Mesodermal cell (in vitro differentiated cells): ENCODE results near the gene XIRP2.

Source experiments
- H3K27ac ChIP-seq: 2 replicates; pipeline ENCODE4 v1.7.0; 2013; ENCODE audit warnings: mild to moderate bottlenecking, low read depth, low read length, moderate library complexity; ENCODE audit not compliant: severe bottlenecking
- H3K36me3 ChIP-seq: 2 replicates; pipeline ENCODE4 v1.7.1; 2013; ENCODE audit warnings: mild to moderate bottlenecking, low read length, moderate library complexity; ENCODE audit not compliant: control insufficient read depth, insufficient read depth
- H3K4me1 ChIP-seq: one replicate; pipeline ENCODE4 v1.7.1; 2013; ENCODE audit warnings: mild to moderate bottlenecking, low read length; ENCODE audit not compliant: insufficient read depth, control insufficient read depth, poor library complexity, severe bottlenecking
- H3K4me3 ChIP-seq: 2 replicates; pipeline ENCODE4 v1.7.0; 2013; ENCODE audit warnings: low read length, control low read depth, mild to moderate bottlenecking; ENCODE audit not compliant: insufficient read depth, poor library complexity, severe bottlenecking; ENCODE audit errors: extremely low read depth
- H3K9me3 ChIP-seq: 2 replicates; pipeline ENCODE4 v1.7.1; 2013; ENCODE audit warnings: mild to moderate bottlenecking, low read length, moderate library complexity; ENCODE audit not compliant: control insufficient read depth
- WGBS, 2 experiments: methylation state at CpG; one replicate each; pipeline ENCODE4 v1.1.5; 2013; ENCODE audit warnings: missing lambda C conversion rate in 2 of 2; ENCODE audit not compliant: insufficient coverage in 2 of 2; 5-methylcytosine and 5-hydroxymethylcytosine counted together

XIRP2 gene

GRCh38 chr2:166895243-166895642, 7.0 kb downstream of the XIRP2 start:
- H3K9me3 ChIP-seq: no peaks in the 10 kb centered on the region
- H3K36me3 ChIP-seq: no peaks in the 10 kb centered on the region
- no peaks in the 10 kb centered on the region for H3K4me1 ChIP-seq
- 53% methylated on average over 2 of the region's 2 CpGs; no CpG with 5 or more reads in 1 of the 2 experiments for WGBS, 2 experiments
- H3K27ac ChIP-seq: no peak overlapping the region
- H3K4me3 ChIP-seq: no peak overlapping the region

- no peaks in the 10 kb centered on the region for H3K9me3 ChIP-seq
- no peaks in the 10 kb centered on the region for H3K36me3 ChIP-seq
- H3K4me1 ChIP-seq: no peaks in the 10 kb centered on the region
- H3K4me3 ChIP-seq: no peak overlapping the region
- H3K27ac ChIP-seq: no peak overlapping the region
Measured at GRCh38 chr2:166897666-166898065, 9.4 kb downstream of the XIRP2 start.

DNA sequence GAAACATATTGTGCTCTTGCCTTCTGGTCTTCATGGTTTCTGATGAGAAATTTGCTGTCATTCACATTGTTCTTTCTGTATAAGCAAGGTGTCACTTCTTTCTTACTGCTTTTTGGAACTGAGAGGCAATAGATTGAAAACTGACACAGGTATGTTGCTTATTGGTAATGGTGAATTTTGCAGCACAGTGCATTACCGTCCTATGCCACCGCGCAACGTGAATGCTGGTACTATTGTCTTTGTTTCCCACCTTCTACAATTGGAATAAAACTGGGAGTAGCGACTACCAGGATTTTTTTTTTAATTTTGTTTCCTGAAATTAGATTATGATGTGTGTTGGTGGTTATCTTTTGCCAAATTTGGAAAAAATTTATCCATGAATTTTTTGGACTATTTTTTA, 11.4 kb downstream of the XIRP2 start:
- Histone ChIP-seq H3K4me3 (no peak overlapping the region), H3K9me3 (no peaks in the 10 kb centered on the region), H3K36me3 (no peaks in the 10 kb centered on the region), H3K27ac (no peak overlapping the region), H3K4me1 (no peaks in the 10 kb centered on the region)
- 92 to 100% methylated on average over 2 to 5 of the region's 5 CpGs for WGBS, 2 experiments

DNA sequence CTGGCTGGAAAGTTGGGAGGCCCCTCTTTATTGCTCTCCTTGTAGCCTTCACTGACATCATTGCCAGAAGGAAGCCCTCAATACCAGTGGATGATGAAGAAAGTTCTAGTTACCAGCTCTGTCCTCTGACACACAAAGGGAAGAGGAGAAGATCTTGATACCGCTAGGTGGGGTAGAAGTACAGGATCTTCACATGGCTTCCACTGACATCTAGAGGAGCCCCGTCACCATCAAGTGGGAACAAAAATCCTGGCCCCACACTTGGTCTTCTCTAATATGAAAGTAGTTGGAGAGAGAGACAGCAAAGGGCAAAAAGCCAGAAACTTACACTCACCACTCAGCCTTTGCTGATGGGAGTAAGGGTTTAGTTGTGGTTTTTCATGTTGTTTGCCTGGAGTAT, 12.4 kb downstream of the XIRP2 start:
- Histone ChIP-seq H3K4me3 (no peak overlapping the region), H3K4me1 (no peaks in the 10 kb centered on the region), H3K27ac (no peak overlapping the region), H3K36me3 (no peaks in the 10 kb centered on the region), H3K9me3 (no peaks in the 10 kb centered on the region)
- 22% methylated on average over 1 of the region's 2 CpGs; no CpG with 5 or more reads in 1 of the 2 experiments for WGBS, 2 experiments

- no peak overlapping the region for H3K27ac ChIP-seq
- no peak overlapping the region for H3K4me3 ChIP-seq
- 80 to 92% methylated on average over 1 to 2 of the region's 2 CpGs for WGBS, 2 experiments
- no peaks in the 10 kb centered on the region for H3K36me3 ChIP-seq
- H3K9me3 ChIP-seq: no peaks in the 10 kb centered on the region
- no peaks in the 10 kb centered on the region for H3K4me1 ChIP-seq
Measured at GRCh38 chr2:166901336-166901735, 13.1 kb downstream of the XIRP2 start.

- WGBS, 2 experiments: no CpG with 5 or more reads among the region's 4 CpGs
- no peak overlapping the region for H3K4me3 ChIP-seq
- no peaks in the 10 kb centered on the region for H3K4me1 ChIP-seq
- H3K36me3 ChIP-seq: no peaks in the 10 kb centered on the region
- H3K9me3 ChIP-seq: peaks cover 3% of the 10 kb centered on the region
- no peak overlapping the region for H3K27ac ChIP-seq
Measured at GRCh38 chr2:166916987-166917386, 28.7 kb downstream of the XIRP2 start.

DNA sequence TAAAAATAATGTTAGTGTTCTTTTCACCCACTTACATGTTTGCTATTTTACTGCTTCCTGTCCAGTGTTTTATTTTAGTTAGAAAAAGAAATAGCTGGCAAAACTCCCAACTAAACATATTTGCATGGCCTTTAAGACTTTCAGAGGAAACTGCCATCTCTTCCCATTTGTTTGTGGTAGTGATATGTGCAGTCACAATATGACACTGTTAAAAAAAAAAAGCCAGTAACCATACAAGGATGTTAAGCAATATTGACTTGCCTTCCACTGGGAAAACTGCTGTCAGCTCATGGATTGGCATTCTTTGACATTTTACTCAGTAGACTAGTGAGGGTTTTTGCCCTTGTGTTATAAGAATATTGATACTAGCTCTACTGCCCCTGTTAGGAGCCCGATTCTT, 29.1 kb downstream of the XIRP2 start:
- peaks cover 3% of the 10 kb centered on the region for H3K9me3 ChIP-seq
- H3K27ac ChIP-seq: no peak overlapping the region
- H3K36me3 ChIP-seq: no peaks in the 10 kb centered on the region
- H3K4me1 ChIP-seq: no peaks in the 10 kb centered on the region
- no peak overlapping the region for H3K4me3 ChIP-seq
- WGBS, 2 experiments: no CpG with 5 or more reads among the region's 1 CpG

GRCh38 chr2:166921261-166921896, 33.1 kb downstream of the XIRP2 start:
- WGBS, 2 experiments: 100% methylated on average over 1 of the region's 2 CpGs; no CpG with 5 or more reads in 1 of the 2 experiments
- no peaks in the 10 kb centered on the region for H3K36me3 ChIP-seq
- H3K4me1 ChIP-seq: no peaks in the 10 kb centered on the region
- H3K9me3 ChIP-seq: no peaks in the 10 kb centered on the region
- no peak overlapping the region for H3K27ac ChIP-seq
- H3K4me3 ChIP-seq: no peak overlapping the region

DNA sequence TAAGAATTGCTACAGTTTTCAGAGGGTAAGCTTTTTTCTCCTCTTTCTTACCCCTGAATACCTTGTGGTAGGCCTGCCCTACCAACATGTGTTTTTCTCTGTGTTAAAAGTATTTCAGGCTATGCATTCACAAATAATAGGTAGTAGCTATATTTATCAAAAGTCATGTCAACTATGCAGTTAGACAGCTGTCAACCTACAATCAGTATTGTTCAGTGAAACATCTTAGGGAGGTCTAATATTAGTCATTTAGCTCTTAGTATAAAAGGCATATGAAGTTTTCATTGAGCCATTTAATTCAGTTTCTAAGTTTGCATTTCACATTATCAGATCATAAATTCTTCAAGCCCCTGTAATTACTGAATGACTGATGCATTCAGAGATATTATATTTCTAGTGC, 36.7 kb downstream of the XIRP2 start:
- Histone ChIP-seq H3K27ac (no peak overlapping the region), H3K9me3 (no peaks in the 10 kb centered on the region), H3K4me1 (no peaks in the 10 kb centered on the region), H3K36me3 (no peaks in the 10 kb centered on the region), H3K4me3 (no peak overlapping the region)

DNA sequence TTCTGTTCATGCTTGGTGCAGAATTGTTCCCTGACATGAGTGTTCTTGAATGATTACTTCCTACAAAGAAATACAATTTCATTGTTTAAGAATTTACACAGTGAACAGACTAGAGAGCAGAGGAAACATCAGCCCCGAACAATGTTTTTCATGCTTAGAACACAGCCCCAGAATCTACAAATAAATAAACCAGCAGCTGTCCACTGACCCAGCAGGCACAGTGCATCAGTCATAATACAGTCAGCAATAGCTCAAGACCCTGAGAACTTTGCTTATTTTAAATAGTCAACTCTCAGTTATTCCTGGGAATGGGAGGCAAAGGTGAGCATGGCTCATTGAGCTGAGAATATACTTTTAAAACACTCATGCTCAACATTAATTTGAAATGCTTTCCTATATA, 38.4 kb downstream of the XIRP2 start:
- H3K9me3 ChIP-seq: no peaks in the 10 kb centered on the region
- no peak overlapping the region for H3K4me3 ChIP-seq
- H3K36me3 ChIP-seq: no peaks in the 10 kb centered on the region
- no peak overlapping the region for H3K27ac ChIP-seq
- 83 to 100% methylated on average over 1 of the region's 1 CpG for whole genome bisulfite sequencing, 2 experiments
- no peaks in the 10 kb centered on the region for H3K4me1 ChIP-seq

DNA sequence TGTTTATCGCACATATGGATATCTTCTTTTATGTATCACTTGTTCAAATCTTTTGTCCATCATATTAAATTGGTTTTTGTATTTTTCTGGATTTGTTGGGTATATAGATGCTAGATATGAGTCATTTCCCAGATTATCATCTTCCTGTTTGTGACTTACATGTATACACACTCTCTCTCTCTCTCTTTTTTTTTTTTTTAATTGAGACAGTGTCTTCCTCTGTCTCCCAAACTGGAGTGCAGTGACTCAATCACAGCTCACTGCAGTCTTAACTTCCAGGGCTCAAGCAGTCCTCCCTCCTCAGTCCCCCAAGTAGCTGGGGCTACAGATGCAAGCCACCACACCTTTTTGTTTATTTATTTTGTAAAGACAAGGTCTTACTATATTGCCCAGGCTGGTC, 43.8 kb downstream of the XIRP2 start:
- no peaks in the 10 kb centered on the region for H3K36me3 ChIP-seq
- no peak overlapping the region for H3K4me3 ChIP-seq
- peaks cover 6% of the 10 kb centered on the region for H3K9me3 ChIP-seq
- H3K27ac ChIP-seq: no peak overlapping the region
- no CpG with 5 or more reads among the region's 1 CpG for WGBS, 2 experiments
- no peaks in the 10 kb centered on the region for H3K4me1 ChIP-seq
